GM21528 (cell line): Measurements from ENCODE around the gene ANKRD2.
"Not testable (repeated sequence)": the region's sequence is repeated elsewhere in the genome, so short reads cannot be mapped to it uniquely, and the experiment has no call there.

Experiments
- ATAC-seq: cut with Tn5 transposase; IDR thresholded peaks from one replicate; pipeline ENCODE4 v1.9.1; 2021; ENCODE audit warnings: mild to moderate bottlenecking, moderate library complexity; ENCODE audit not compliant: unreplicated experiment, low FRiP score

ANKRD2 gene, protein sequence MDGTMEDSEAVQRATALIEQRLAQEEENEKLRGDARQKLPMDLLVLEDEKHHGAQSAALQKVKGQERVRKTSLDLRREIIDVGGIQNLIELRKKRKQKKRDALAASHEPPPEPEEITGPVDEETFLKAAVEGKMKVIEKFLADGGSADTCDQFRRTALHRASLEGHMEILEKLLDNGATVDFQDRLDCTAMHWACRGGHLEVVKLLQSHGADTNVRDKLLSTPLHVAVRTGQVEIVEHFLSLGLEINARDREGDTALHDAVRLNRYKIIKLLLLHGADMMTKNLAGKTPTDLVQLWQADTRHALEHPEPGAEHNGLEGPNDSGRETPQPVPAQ

DNA sequence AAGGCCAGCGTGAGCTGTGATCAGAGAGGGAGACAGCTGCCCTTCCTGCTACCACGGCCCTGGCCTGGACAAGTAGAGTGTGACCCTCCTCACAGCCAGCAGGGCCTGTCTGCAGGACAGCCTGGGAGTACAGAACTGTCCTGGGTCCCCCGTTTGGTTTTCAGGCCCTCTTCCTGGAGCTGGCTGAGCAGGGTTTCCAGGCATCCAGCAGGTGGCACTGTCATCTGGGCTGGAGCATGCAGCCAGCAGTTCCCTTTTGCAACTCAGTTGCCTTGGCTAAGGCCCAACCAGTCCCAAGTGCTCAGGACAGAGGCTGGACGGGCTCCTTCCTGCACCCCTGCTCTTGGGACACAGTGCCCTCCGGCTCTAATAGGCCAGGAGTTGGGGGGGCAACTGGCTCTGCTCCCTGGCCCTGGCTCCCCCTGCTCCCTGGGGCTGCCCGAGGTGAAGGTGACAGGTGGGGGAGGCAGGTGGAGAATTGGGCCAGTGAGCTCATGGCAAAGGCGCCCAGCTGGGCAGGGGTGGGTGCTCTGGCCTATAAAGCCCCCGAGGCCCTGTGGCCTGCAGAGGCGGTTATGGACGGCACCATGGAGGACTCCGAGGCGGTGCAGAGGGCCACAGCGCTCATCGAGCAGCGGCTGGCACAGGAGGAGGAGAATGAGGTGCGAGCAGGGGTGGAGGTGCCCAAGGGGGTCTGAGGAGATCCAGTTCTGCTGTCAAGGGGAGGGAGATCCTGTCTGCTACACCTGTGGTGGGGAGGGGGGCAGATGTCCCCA lies at the start of gene ANKRD2:
Gene ANKRD2 (plus strand): TSS at position 566 of the 776 bp plus-strand sequence. CDS start 10 bp downstream, at position 576.
- no peak for ATAC-seq

- ATAC-seq: no peak
These were observed 49.6 kb upstream of the ANKRD2 start for GRCh38 chr10:97522937-97523336.

- no peak for ATAC-seq
These were observed 47.5 kb upstream of the ANKRD2 start for GRCh38 chr10:97525086-97525485.

DNA sequence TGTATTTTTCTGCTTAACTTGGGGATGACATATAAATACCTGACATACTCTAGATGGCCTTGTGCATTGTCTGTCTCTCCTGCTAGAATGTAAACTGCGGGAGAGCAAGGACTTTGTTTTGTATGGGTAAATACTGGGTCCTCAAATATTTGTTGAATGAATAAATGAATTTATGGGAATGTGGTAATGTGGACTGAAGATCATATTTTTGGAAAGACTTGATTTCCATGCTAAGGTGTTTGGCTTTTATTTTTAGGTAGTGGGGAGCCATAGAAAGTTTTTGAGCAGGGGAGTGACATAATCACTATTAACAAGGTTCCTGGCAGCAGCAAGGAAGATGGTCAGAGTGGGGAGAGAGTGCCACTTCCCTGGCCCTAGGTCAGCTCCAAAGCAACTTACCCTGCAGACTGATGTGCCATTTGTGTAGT lies 46.9 kb upstream of the ANKRD2 start:
- no peak for ATAC-seq

- not testable (repeated sequence) for ATAC-seq
These were observed 43.7 kb upstream of the ANKRD2 start for GRCh38 chr10:97528876-97529275.

DNA sequence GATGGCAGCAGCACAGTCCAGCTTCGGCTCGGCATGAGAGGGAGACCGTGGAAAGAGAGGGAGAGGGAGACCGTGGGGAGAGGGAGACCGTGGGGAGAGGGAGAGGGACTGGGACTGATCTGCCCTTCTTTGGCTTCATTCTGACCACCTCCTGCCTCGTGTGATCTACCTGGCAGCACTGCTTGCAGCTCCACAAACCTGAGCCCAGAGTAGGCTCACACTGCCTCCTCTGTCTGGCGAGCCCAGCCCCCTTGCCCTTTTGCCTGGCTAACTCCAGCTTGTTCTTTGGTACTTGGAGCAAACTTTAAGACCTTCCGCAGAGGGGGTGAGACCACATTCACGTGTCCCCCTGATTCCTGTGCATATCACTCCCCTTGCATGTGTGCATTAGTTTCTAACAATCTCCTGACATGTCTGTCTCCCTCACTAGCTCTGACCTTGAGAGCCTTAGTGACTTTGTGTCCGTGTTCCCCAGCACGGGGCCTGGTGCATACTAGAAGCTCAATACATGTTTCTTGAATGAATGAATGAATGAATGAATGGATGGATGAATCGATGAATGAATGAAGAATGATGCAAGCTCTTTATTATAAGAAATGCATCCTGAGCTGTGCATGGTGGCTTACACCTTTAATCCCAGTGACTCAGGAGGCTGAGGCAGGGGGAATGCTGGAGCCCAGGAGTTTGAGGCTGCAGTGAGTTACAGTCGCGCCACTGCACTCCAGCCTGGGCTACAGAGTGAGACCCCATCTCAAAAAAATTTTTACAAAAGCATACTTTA lies 42.7 kb upstream of the ANKRD2 start:
- no peak for ATAC-seq

- no peak for ATAC-seq
These were observed 41.1 kb upstream of the ANKRD2 start for GRCh38 chr10:97531401-97531986.

DNA sequence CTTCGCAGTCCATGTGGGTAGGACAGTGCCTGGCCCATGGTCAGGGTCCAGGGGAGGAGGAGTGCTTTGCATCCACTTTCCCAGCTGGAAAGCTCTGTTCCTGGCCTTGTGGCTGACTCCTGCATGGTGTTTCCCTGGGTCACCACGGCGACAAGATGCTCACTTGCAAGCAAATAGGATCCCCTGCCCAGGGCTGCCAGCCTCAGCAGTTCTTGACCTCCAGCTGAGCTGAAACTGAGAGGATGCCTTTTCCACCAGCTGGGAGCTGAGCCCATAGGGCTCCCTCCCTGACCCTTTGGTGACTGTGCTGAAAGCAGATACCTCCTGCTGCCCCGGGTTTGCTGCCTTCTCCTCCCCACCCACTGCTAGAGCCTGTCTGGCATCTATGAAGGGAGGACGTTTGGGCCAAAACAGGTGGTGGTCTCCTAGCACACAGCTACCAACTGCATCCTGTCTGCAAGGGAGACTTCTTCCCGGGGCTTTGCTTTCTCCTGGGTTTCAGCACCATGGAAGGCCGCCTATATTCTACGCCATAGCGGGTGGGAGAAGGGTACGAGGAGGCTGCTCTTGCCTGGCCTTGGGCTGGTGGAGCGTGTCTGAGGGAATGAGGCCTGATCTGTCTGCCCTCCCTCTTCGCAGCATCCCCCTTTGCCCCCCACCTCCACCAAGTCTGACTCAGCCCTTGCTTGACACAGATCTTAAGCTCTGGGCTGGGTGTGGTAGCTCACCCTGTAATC lies 39.5 kb upstream of the ANKRD2 start:
- ATAC-seq: no peak

DNA sequence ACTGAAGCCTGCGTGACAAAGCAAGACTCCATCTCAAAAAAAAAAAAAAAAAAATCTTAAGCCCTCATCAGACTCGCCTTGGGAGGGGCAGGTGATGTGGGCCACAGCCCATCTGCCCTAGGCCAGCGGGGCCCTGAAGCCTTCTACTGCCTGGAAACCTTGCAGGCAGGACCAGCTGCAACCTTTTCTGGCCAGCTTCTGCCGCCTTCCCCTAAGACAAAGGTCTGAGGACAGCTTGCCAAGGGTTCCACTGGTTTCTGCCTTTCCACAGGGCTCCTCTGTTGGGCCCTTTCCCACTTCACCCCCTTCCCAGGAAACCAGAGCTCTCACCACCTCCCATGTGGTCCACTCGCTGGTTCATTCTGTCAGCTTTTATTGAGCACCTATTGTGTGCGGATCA lies 38.7 kb upstream of the ANKRD2 start:
- ATAC-seq: no peak

GRCh38 chr10:97534746-97535367 lies 37.7 kb upstream of the ANKRD2 start:
- ATAC-seq: no peak

DNA sequence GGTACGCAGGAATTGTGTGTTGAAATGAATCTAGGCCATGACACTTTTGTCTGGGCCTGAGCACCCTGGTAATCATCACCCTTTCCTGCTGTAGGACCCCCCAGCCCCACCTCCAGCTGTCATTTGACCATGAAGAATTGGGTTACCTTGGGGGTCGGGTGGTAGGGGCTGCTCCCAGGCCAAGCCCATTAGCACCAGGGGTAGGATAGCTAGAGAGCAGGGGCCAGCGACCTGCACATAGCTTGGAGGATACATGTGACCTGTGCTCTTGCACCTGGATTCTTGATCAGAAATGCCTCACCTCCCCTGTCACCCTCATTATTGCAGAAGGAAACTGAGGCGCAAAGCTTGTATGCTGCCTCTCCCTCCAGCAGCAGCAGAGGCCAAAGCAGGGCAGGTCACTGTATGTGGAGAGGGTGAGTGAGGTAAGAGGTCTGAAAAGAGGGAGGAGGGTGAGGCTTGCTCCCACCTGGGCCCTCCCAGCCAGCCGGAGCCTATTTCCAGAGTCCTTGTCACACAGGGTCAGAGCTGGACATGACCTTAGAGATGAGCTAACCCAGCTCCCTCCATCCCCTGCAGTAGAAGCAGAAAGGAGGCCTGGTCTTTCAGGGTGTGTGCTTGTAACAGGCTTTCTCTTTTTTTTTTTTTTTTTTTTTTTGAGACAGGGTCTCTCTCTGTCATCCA lies 35.3 kb upstream of the ANKRD2 start:
- ATAC-seq: no peak

DNA sequence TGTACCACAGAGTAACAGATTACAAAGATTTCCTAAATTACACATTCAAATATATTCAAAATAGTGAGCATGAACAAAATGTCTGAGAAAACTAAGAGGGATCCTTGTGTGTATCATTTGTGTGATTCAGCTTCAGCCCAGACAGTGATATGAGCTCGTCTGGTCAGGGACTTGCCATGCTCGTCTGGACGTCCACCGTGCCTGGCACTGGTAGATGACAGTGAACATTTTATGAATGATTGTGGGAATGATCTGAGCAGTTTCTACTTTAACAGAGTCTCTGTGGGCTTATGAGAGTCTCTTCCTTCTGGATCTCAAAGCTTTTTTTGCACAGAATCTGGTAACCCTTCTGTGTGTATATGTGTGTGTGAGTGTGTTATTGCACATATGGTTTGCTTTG lies 34.2 kb upstream of the ANKRD2 start:
- ATAC-seq: no peak

GRCh38 chr10:97538839-97539238 lies 33.7 kb upstream of the ANKRD2 start:
- no peak for ATAC-seq

DNA sequence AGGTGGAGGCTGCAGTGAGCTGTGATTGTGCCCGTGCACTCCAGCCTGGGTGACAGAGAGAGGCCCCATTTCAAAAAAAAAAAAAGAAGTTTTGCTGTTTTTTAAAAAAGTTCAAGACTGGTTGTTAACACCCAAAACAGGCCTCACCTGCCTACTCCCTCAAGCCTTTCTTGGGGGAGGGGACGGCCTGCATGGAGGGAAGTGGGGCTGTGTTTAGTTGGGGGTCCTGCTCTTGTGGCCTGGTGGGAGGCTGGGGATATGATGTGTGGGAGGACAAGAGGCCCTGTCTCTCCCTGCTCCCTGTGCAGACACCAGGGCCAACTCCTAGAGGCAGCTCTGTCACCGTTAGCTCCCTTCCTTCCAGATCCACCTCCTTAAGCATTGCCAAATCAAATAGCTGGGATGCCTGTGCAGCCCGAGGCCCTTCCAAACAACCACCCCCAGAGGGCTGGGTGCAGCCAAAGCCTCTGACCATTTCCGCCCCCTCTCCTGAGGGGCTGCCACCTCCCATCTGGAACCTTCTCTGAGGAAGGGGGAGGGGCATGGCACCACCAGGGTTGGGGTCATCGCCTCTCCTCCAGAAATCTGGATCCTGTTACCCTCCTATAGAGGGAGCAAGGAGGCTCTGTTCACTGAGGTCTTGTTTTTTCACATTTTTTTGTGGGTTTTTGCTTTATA lies 32.9 kb upstream of the ANKRD2 start:
- ATAC-seq: no peak

- ATAC-seq: no peak
These were observed 31.7 kb upstream of the ANKRD2 start for GRCh38 chr10:97540669-97541500.

- ATAC-seq: no peak
These were observed 30.2 kb upstream of the ANKRD2 start for GRCh38 chr10:97542169-97543024.
